ENCODE data around the gene HOXA4.

GRCh38 chr7:27143950-27144780, 13.6 kb upstream of the HOXA4 start:
- TF ChIP-seq, protein P1, sequence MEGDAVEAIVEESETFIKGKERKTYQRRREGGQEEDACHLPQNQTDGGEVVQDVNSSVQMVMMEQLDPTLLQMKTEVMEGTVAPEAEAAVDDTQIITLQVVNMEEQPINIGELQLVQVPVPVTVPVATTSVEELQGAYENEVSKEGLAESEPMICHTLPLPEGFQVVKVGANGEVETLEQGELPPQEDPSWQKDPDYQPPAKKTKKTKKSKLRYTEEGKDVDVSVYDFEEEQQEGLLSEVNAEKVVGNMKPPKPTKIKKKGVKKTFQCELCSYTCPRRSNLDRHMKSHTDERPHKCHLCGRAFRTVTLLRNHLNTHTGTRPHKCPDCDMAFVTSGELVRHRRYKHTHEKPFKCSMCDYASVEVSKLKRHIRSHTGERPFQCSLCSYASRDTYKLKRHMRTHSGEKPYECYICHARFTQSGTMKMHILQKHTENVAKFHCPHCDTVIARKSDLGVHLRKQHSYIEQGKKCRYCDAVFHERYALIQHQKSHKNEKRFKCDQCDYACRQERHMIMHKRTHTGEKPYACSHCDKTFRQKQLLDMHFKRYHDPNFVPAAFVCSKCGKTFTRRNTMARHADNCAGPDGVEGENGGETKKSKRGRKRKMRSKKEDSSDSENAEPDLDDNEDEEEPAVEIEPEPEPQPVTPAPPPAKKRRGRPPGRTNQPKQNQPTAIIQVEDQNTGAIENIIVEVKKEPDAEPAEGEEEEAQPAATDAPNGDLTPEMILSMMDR (IDR thresholded peaks at IDR 0.05): no peak
- TF ChIP-seq POLR2A (IDR thresholded peaks at IDR 0.05): no peak
